GM21390 (cell line): ENCODE results near the gene P2RY14.

Experiments used
- ATAC-seq: cut with Tn5 transposase; IDR thresholded peaks from one replicate; pipeline ENCODE4 v1.9.1; 2021; ENCODE audit not compliant: unreplicated experiment

Gene P2RY14

GRCh38 chr3:151301787-151302186 is 23.4 kb upstream of the P2RY14 start:
- no peak for ATAC-seq

- no peak for ATAC-seq
Measured at GRCh38 chr3:151300539-151300938, 22.2 kb upstream of the P2RY14 start.

- no peak for ATAC-seq
Measured at GRCh38 chr3:151299006-151299405, 20.7 kb upstream of the P2RY14 start.

GRCh38 chr3:151297429-151297828 is 19.1 kb upstream of the P2RY14 start:
- ATAC-seq: no peak

GRCh38 chr3:151296226-151296625 is 17.9 kb upstream of the P2RY14 start:
- no peak for ATAC-seq

- no peak for ATAC-seq
Measured at GRCh38 chr3:151293127-151293526, 14.8 kb upstream of the P2RY14 start.

- ATAC-seq: no peak
Measured at GRCh38 chr3:151290673-151291072, 12.3 kb upstream of the P2RY14 start.

- ATAC-seq: no peak
Measured at GRCh38 chr3:151289445-151289844, 11.1 kb upstream of the P2RY14 start.

- ATAC-seq: no peak
Measured at GRCh38 chr3:151285940-151286339, 7.6 kb upstream of the P2RY14 start.

GRCh38 chr3:151283907-151284461 is 5.6 kb upstream of the P2RY14 start:
- ATAC-seq: no peak

- ATAC-seq: no peak
Measured at GRCh38 chr3:151283387-151283786, 5.0 kb upstream of the P2RY14 start.

GRCh38 chr3:151282921-151283320 is 4.6 kb upstream of the P2RY14 start:
- peak; percentile 61 for ATAC-seq

- ATAC-seq: no peak
Measured at GRCh38 chr3:151281671-151282324, 3.5 kb upstream of the P2RY14 start.

- ATAC-seq: peak; percentile 62
Measured at GRCh38 chr3:151276687-151277042, 1.7 kb downstream of the P2RY14 start.

- ATAC-seq: peak; percentile 22
Measured at GRCh38 chr3:151276038-151276686, 2.2 kb downstream of the P2RY14 start.

- ATAC-seq: no peak
Measured at GRCh38 chr3:151275091-151275490, 3.3 kb downstream of the P2RY14 start.

- no peak for ATAC-seq
Measured at GRCh38 chr3:151269631-151270030, 8.7 kb downstream of the P2RY14 start.

- ATAC-seq: peak; percentile 62
Measured at GRCh38 chr3:151268267-151269235, 9.8 kb downstream of the P2RY14 start.

GRCh38 chr3:151267066-151267465 is 11.3 kb downstream of the P2RY14 start:
- ATAC-seq: no peak

GRCh38 chr3:151265866-151266265 is 12.5 kb downstream of the P2RY14 start:
- peak; percentile 97 for ATAC-seq

- ATAC-seq: no peak
Measured at GRCh38 chr3:151265166-151265565, 13.2 kb downstream of the P2RY14 start.
